ENCODE results near the gene UBR1.
"Not testable (repeated sequence)": the region's sequence is repeated elsewhere in the genome, so short reads cannot be mapped to it uniquely, and the experiment has no call there.

DNA sequence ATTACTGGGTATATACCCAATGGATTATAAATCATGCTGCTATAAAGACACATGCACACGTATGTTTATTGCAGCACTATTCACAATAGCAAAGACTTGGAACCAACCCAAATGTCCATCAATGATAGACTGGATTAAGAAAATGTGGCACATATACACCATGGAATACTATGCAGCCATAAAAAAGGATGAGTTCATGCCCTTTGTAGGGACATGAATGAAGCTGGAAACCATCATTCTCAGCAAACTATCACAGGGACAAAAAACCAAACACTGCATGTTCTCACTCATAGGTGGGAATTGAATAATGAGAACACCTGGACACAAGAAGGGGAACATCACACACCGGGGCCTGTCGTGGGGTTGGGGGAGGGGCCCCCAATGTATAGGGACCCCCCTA lies 64.8 kb downstream of the UBR1 start:
- TF ChIP-seq, protein P1, sequence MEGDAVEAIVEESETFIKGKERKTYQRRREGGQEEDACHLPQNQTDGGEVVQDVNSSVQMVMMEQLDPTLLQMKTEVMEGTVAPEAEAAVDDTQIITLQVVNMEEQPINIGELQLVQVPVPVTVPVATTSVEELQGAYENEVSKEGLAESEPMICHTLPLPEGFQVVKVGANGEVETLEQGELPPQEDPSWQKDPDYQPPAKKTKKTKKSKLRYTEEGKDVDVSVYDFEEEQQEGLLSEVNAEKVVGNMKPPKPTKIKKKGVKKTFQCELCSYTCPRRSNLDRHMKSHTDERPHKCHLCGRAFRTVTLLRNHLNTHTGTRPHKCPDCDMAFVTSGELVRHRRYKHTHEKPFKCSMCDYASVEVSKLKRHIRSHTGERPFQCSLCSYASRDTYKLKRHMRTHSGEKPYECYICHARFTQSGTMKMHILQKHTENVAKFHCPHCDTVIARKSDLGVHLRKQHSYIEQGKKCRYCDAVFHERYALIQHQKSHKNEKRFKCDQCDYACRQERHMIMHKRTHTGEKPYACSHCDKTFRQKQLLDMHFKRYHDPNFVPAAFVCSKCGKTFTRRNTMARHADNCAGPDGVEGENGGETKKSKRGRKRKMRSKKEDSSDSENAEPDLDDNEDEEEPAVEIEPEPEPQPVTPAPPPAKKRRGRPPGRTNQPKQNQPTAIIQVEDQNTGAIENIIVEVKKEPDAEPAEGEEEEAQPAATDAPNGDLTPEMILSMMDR (IDR thresholded peaks at IDR 0.05), result not testable (repeated sequence)
- not testable (repeated sequence) for TF ChIP-seq POLR2AphosphoS5, POLR2A (IDR thresholded peaks at IDR 0.05)

All from prostate gland (tissue), 2 donors.